Tibial nerve (tissue), 4 donors: Measurements from ENCODE around the gene JPH4. TPM values are rescaled to one million over a fixed set of nuclear protein-coding genes. Genes with fewer than 3 reads are reported as not detected.

ENCODE experiments used
- DNase-seq, 2 donors: peaks; one replicate each; pipeline ENCODE4 v3.0.0-alpha.2; 2019; ENCODE audit warnings: low spot score in 2 of 2
- H3K27ac ChIP-seq, 4 donors: fragments of 200-600 bp; sonication (generic) in 3 of 4; one replicate each; pipeline ENCODE4 v1.5.1; 2017 to 2019; ENCODE audit warnings: mild to moderate bottlenecking in 1 of 4
- H3K27me3 ChIP-seq, 2 donors: fragments of 200-600 bp; sonication (generic) in 1 of 2; one replicate each; pipeline versions ENCODE4 v1.5.1 to v1.6.0; 2017 to 2019
- H3K36me3 ChIP-seq, 3 donors: fragments of 200-600 bp; sonication (generic); one replicate each; pipeline ENCODE4 v1.5.1; 2018 to 2019
- H3K4me1 ChIP-seq, 4 donors: fragments of 200-600 bp; sonication (generic) in 3 of 4; one replicate each; pipeline ENCODE4 v1.5.1; 2017 to 2019
- H3K4me3 ChIP-seq, 4 donors: fragments of 200-600 bp; sonication (generic) in 3 of 4; one replicate each; pipeline ENCODE4 v1.5.1; 2017 to 2019; ENCODE audit warnings: mild to moderate bottlenecking in 1 of 4, moderate library complexity in 1 of 4
- H3K9me3 ChIP-seq, 4 donors: fragments of 200-600 bp; sonication (generic) in 3 of 4; one replicate each; pipeline ENCODE4 v1.5.1; 2017 to 2019
- EP300 ChIP-seq, 2 donors: sonication (generic); formaldehyde crosslinking; IDR thresholded peaks; one replicate each; pipeline ENCODE4 v1.6.1; 2017; ENCODE audit warnings: antibody characterized with exemption in 2 of 2, mild to moderate bottlenecking in 1 of 2
- POLR2A ChIP-seq, 2 donors: fragments of 450-650 bp; IDR thresholded peaks; one replicate each; pipeline ENCODE4 v1.6.1; 2017; ENCODE audit warnings: antibody characterized with exemption in 2 of 2, mild to moderate bottlenecking in 2 of 2, moderate library complexity in 2 of 2
- WGBS, 2 donors: methylation state at CpG; one replicate each; pipeline ENCODE4 v1.1.5; 2018; 5-methylcytosine and 5-hydroxymethylcytosine counted together
- total RNA-seq, 4 donors: library from RNA; depleted of rRNA; stranded (reverse); fragments of >200 nt; gene quantifications; one replicate each; pipeline ENCODE4 v1.1.0, GENCODE V29; 2016
- TF ChIP-seq, protein P1 (sequence below), 5 experiments: fragments of 200-600 bp in 3 of 5; fragments of 450-650 bp in 2 of 5; sonication (generic) in 3 of 5; IDR thresholded peaks; one replicate each; pipeline ENCODE4 v1.5.1; 2016 to 2019; ENCODE audit warnings: antibody characterized with exemption in 5 of 5, mild to moderate bottlenecking in 3 of 5, moderate library complexity in 2 of 5

JPH4 gene
- total RNA-seq, 4 donors from 2014 or later = 1.2 to 2.9 (median 2.2) TPM

GRCh38 chr14:23555882-23556699, 22.5 kb downstream of the JPH4 start, which contains the start of gene THTPA:
THTPA (plus strand) TSS chr14:23556271; CDS start chr14:23556758, 487 bp downstream.
- WGBS, 2 donors = 1 to 2% methylated on average over 25 to 46 of the region's 54 CpGs
- peaks cover 0 to 41% (median 16%) of the 10 kb centered on the region in 4 donors for H3K4me1 ChIP-seq

GRCh38 chr14:23555533-23555881, 23.1 kb downstream of the JPH4 start:
- Histone ChIP-seq H3K36me3 (peaks cover 0 to 22% (median 0%) of the 10 kb centered on the region in 3 donors), H3K27me3 (no peaks in the 10 kb centered on the region), H3K27ac (peak overlapping the region; percentile 87 to 99 (median 98)), H3K4me3 (peak overlapping the region; percentile 76 to 96 (median 90)), H3K4me1 (peaks cover 0 to 47% (median 16%) of the 10 kb centered on the region in 4 donors), H3K9me3 (no peaks in the 10 kb centered on the region)
- 1% methylated on average over 7 to 14 of the region's 14 CpGs for WGBS, 2 donors
- DNase-seq = no peak
- TF ChIP-seq POLR2A (IDR thresholded peaks at IDR 0.05) (no peak), EP300 (IDR thresholded peaks at IDR 0.05) (no peak)
- TF ChIP-seq, protein P1, sequence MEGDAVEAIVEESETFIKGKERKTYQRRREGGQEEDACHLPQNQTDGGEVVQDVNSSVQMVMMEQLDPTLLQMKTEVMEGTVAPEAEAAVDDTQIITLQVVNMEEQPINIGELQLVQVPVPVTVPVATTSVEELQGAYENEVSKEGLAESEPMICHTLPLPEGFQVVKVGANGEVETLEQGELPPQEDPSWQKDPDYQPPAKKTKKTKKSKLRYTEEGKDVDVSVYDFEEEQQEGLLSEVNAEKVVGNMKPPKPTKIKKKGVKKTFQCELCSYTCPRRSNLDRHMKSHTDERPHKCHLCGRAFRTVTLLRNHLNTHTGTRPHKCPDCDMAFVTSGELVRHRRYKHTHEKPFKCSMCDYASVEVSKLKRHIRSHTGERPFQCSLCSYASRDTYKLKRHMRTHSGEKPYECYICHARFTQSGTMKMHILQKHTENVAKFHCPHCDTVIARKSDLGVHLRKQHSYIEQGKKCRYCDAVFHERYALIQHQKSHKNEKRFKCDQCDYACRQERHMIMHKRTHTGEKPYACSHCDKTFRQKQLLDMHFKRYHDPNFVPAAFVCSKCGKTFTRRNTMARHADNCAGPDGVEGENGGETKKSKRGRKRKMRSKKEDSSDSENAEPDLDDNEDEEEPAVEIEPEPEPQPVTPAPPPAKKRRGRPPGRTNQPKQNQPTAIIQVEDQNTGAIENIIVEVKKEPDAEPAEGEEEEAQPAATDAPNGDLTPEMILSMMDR (IDR thresholded peaks at IDR 0.05) = no peak

More at GRCh38 chr14:23555882-23556699, 22.5 kb downstream of the JPH4 start, which contains the start of gene THTPA:
- DNase-seq = peak; percentile 80 to 90
- peaks cover 0 to 25% (median 0%) of the 10 kb centered on the region in 3 donors for H3K36me3 ChIP-seq
- H3K27me3 ChIP-seq = no peaks in the 10 kb centered on the region
- H3K4me3 ChIP-seq = peak within 1 kb of the TSS; percentile 76 to 96 (median 90)
- H3K9me3 ChIP-seq = no peaks in the 10 kb centered on the region
- TF ChIP-seq, protein P1 (IDR thresholded peaks at IDR 0.05) = peak in 1 of 5 experiments; percentile 35
- TF ChIP-seq EP300 (IDR thresholded peaks at IDR 0.05) (peak in 1 of 2 donors; percentile 82), POLR2A (IDR thresholded peaks at IDR 0.05) (peak in 1 of 2 donors; percentile 38)
- H3K27ac ChIP-seq = peak within 1 kb of the TSS; percentile 87 to 99 (median 98)

DNA sequence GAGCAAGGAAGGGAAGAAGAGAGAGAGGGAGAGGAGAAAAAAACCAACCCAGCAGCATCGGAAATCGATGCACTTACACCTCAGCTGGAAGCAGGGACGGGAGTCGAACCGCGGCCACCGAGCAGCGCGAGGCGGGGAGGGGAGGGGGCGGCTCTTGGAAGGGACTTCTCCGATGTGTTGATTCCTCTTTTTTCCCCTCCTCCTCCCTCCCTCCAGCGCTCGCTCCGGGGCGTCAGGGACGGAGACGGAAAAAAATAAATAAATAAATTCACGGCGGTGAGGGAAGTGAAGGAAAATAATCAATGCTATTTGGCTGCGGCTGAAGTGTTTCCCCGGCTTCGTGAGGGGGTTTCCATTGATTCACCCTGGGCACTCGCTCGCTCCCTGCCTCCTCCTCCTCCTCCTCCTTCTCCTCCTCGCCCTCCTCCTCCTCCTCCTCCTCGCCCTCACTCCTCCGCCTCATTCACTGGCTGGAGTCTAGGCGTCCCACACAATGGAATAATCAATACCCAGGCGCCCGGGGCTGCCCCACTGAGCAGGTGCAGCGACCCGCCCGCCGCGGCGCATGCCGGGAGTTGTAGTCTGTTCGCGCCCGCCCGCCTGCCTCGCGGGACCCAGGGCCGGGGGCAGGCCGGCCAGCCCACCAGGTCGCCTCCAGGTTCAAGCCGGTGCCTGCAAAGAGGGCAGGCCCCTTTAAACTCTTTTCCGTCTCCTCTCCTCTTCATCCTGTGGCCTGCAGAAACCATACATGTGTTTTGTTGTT, 27.1 kb downstream of the JPH4 start, which contains the start of gene ZFHX2:
TSS of gene ZFHX2 (minus strand) at position 500 of the 763 bp plus-strand sequence. CDS start 16,440 bp downstream, outside the sequence.
- H3K27ac ChIP-seq = peak within 1 kb of the TSS; percentile 25 to 76 (median 52)
- no peaks in the 10 kb centered on the region for H3K36me3 ChIP-seq
- H3K27me3 ChIP-seq = no peaks in the 10 kb centered on the region
- peak within 1 kb of the TSS; percentile 35 to 70 (median 52) for H3K4me3 ChIP-seq
- no peak for TF ChIP-seq POLR2A (IDR thresholded peaks at IDR 0.05)
- TF ChIP-seq, protein P1 (IDR thresholded peaks at IDR 0.05) = no peak
- TF ChIP-seq EP300 (IDR thresholded peaks at IDR 0.05) = no peak
- peak; percentile 45 to 47 for DNase-seq
- H3K9me3 ChIP-seq = no peaks in the 10 kb centered on the region
- peaks cover 0 to 35% (median 9%) of the 10 kb centered on the region in 4 donors for H3K4me1 ChIP-seq
- 1% methylated on average over 49 of the region's 49 CpGs for WGBS, 2 donors

- Histone ChIP-seq H3K9me3 (no peaks in the 10 kb centered on the region), H3K27ac (peak overlapping the region; percentile 2 to 76 (median 52)), H3K4me3 (peak overlapping the region; percentile 35 to 70 (median 52)), H3K36me3 (no peaks in the 10 kb centered on the region), H3K27me3 (no peaks in the 10 kb centered on the region), H3K4me1 (peaks cover 0 to 34% (median 8%) of the 10 kb centered on the region in 4 donors)
- DNase-seq = no peak
- 1 to 3% methylated on average over 36 to 37 of the region's 37 CpGs for WGBS, 2 donors
- TF ChIP-seq, protein P1 (IDR thresholded peaks at IDR 0.05) = no peak
- TF ChIP-seq EP300 (IDR thresholded peaks at IDR 0.05) = no peak
- no peak for TF ChIP-seq POLR2A (IDR thresholded peaks at IDR 0.05)
Observed at GRCh38 chr14:23550812-23551265, 27.8 kb downstream of the JPH4 start.
